ENCODE results near the gene NRN1L. TPM values are rescaled to one million over a fixed set of nuclear protein-coding genes. Genes with fewer than 3 reads are reported as not detected.

NRN1L gene
- total RNA-seq, 1 donor from 2014 or later: 1.4 TPM

DNA sequence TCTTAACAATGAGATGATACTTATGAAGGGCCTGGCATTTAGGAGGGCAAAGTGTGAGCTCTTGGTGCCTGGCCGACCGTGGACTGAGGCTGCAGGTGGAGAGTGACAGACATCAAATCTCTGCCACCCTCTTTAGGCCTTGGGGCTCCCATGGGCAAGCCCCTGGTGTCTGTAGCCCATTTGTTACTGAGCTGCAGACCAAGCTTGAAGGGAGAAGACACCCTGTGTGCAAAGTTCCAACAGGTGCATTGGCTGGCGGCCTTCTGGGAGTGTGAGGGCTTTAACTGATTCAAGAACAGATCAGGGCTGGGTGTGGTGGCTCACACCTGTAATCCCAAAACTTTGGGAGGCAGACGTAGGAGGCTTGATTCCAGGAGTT, 47.8 kb downstream of the NRN1L start:
- Mint-ChIP-seq H3K4me3 (no peak overlapping the region), H3K36me3 (ENCODE audit: low read depth) (peaks cover 78% of the 10 kb centered on the region), H3K9me3 (no peaks in the 10 kb centered on the region), H3K27ac (no peak overlapping the region), H3K27me3 (no peaks in the 10 kb centered on the region), H3K4me1 (peaks cover 31% of the 10 kb centered on the region)
- ChIA-PET POLR2A (interaction anchor here (0.5 to 0.6 kb wide), 2 partner anchors 9 to 91 kb away, joined by 3 read pairs; partner anchors contain the start of genes DDX28 and DUS2), CTCF (interaction anchor here (0.8 to 1.1 kb wide), 2 partner anchors 10 to 109 kb away, joined by 3 read pairs; no protein-coding TSS in a partner anchor)
- intact Hi-C loops (cut with micrococcal nuclease): no loop called here
- DNase-seq (no peak), ATAC-seq (ENCODE audit: low read depth) (no peak)
- TF ChIP-seq, protein P1, sequence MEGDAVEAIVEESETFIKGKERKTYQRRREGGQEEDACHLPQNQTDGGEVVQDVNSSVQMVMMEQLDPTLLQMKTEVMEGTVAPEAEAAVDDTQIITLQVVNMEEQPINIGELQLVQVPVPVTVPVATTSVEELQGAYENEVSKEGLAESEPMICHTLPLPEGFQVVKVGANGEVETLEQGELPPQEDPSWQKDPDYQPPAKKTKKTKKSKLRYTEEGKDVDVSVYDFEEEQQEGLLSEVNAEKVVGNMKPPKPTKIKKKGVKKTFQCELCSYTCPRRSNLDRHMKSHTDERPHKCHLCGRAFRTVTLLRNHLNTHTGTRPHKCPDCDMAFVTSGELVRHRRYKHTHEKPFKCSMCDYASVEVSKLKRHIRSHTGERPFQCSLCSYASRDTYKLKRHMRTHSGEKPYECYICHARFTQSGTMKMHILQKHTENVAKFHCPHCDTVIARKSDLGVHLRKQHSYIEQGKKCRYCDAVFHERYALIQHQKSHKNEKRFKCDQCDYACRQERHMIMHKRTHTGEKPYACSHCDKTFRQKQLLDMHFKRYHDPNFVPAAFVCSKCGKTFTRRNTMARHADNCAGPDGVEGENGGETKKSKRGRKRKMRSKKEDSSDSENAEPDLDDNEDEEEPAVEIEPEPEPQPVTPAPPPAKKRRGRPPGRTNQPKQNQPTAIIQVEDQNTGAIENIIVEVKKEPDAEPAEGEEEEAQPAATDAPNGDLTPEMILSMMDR (IDR thresholded peaks at IDR 0.05): no peak

DNA sequence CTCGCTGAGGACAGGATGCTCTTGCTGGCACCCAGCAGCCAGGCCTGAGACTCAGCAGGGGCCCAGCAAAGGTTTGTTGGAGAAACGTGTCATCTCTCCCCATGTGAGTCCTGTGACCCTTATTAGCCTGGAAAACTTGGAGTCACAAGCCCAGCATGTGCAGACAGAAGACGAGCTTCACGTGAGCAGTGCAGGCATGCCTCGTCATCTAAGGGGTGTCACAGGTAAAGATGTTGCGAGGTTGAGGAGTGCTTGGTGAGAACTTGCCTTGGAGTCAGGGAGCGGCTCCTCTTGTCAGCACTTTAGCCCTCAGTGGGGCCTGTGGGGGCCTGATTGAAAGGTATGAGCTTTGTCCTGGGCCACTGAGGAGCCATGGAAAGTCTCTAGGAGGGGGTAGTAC, 49.1 kb downstream of the NRN1L start:
- Mint-ChIP-seq H3K9me3 (no peaks in the 10 kb centered on the region), H3K36me3 (ENCODE audit: low read depth) (peaks cover 67% of the 10 kb centered on the region), H3K4me3 (no peak overlapping the region), H3K27ac (no peak overlapping the region), H3K4me1 (peaks cover 23% of the 10 kb centered on the region), H3K27me3 (no peaks in the 10 kb centered on the region)
- no peak for DNase-seq
- POLR2A ChIA-PET: interaction anchor here (0.5 to 0.6 kb wide), 2 partner anchors 14 to 441 kb away, joined by 3 read pairs; no protein-coding TSS in a partner anchor
- TF ChIP-seq, protein P1 (IDR thresholded peaks at IDR 0.05): no peak
- intact Hi-C loops (cut with micrococcal nuclease): no loop called here
- ATAC-seq (ENCODE audit: low read depth): no peak
- CTCF ChIA-PET: interaction anchor here (1.4 to 4.0 kb wide), 2 partner anchors 107 to 261 kb away, joined by 4 to 28 read pairs; no protein-coding TSS in a partner anchor

DNA sequence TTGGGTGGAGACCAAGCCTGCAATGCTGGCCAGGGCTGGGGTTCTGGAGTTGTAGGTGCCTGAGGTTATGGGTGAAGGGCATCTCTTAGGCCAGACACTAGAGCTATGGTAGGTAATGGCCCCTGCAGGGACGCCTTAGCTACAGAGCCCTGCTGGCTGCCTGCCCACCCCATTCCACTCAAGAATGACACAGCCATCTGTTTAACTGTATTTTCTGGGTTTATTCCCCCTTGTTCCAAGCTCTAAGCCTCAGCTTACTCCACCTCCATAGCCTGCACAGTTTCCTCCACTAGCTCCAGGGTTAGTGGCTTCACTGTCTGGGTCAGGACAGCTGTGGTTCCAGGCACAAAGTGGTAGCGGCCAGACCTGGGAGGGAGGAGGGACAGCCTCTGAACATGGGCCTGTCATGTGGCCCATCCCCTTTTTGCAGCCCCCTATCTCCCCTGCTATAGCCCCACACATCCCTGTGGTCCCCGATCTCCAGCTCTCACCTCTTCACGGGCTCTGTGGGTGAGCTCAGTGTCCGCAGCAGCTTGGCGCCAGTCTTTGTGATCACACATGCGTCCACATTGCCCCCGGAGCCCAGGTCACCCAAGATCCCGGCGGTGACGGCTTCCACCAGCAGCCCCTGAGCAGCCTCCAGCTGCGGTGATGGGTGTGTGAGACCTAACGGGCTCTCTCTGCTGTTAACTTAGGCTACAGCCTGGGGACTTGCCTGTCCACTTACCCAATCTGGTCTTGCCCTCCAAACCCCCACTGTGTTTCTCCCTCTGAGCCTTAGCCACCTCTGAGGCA, 49.8 kb downstream of the NRN1L start:
- Mint-ChIP-seq H3K36me3 (ENCODE audit: low read depth) (peaks cover 62% of the 10 kb centered on the region), H3K27ac (peak overlapping the region; percentile 98), H3K9me3 (no peaks in the 10 kb centered on the region), H3K27me3 (no peaks in the 10 kb centered on the region), H3K4me3 (peak overlapping the region; percentile 99), H3K4me1 (peaks cover 22% of the 10 kb centered on the region)
- TF ChIP-seq, protein P1 (IDR thresholded peaks at IDR 0.05): no peak
- DNase-seq (no peak), ATAC-seq (ENCODE audit: low read depth) (no peak)
- intact Hi-C loops (cut with micrococcal nuclease): loop anchor here (1.0 kb wide), 6 partner anchors 41 to 372 kb away; partner anchors contain the start of genes ACD, CTCF, NFATC3 and NUTF2
- POLR2A ChIA-PET: interaction anchor here (0.5 to 3.4 kb wide), 11 partner anchors 9 to 453 kb away, joined by 3 to 28 read pairs (median 4); partner anchors contain the start of genes ATP6V0D1, CARMIL2, DDX28 and DUS2
- CTCF ChIA-PET: interaction anchor here (1.4 to 4.0 kb wide), 3 partner anchors 87 to 262 kb away, joined by 4 to 28 read pairs (median 5); no protein-coding TSS in a partner anchor

DNA sequence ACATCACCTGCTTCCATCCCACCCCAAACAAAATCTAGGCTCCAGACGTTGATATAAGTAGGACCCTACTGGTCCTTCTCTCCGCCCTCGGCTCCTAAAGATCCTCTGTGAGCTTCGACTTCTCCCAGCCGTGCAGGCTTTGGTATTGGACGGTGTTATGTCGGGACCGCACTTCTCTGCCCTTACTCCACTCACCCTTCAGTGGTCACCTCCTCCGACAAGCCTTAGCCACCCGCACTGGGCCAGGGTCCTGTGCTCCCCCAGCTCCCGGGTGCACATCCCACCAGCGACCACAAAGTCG, 50.4 kb downstream of the NRN1L start:
- CTCF ChIA-PET: interaction anchor here (1.0 to 4.0 kb wide), 4 partner anchors 38 to 106 kb away, joined by 3 to 28 read pairs (median 4); no protein-coding TSS in a partner anchor

More for the DNA sequence above, 50.4 kb downstream of the NRN1L start:
- DNase-seq (no peak), ATAC-seq (ENCODE audit: low read depth) (no peak)
- H3K27ac Mint-ChIP-seq: peak overlapping the region; percentile 98
- intact Hi-C loops (cut with micrococcal nuclease): loop anchor here (1.0 kb wide), 6 partner anchors 42 to 373 kb away; partner anchors contain the start of genes ACD, CTCF, NFATC3 and NUTF2
- H3K4me3 Mint-ChIP-seq: peak overlapping the region; percentile 99
- POLR2A ChIA-PET: interaction anchor here (0.6 to 3.4 kb wide), 33 partner anchors 9 to 454 kb away, joined by 3 to 30 read pairs (median 5); partner anchors contain the start of genes ATP6V0D1, CARMIL2, DDX28 and DPEP2
- no peaks in the 10 kb centered on the region for H3K9me3 Mint-ChIP-seq
- H3K36me3 Mint-ChIP-seq (ENCODE audit: low read depth): peaks cover 58% of the 10 kb centered on the region
- no peaks in the 10 kb centered on the region for H3K27me3 Mint-ChIP-seq
- TF ChIP-seq, protein P1 (IDR thresholded peaks at IDR 0.05): no peak
- H3K4me1 Mint-ChIP-seq: peaks cover 26% of the 10 kb centered on the region
